Cardiac septum (tissue), 1 donor: ENCODE data around the gene FIS1. TPM values are rescaled to one million over a fixed set of nuclear protein-coding genes. Genes with fewer than 3 reads are reported as not detected.
"Not testable (repeated sequence)": the region's sequence is repeated elsewhere in the genome, so short reads cannot be mapped to it uniquely, and the experiment has no call there.

Experiments
- DNase-seq: peaks from one replicate; pipeline ENCODE4 v3.0.0-alpha.2; 2020; ENCODE audit warnings: low spot score
- intact Hi-C: fragments of 100-400 bp; cut with DNase I; formaldehyde crosslinking; loops from one replicate; pipeline ENCODE4 v1.14.0; 2022
- total RNA-seq: library from RNA; stranded (reverse); fragmentation: NEBNext Ultra II Directional; extraction: Animal tissue kit (Norgen Biotek cat#: 25700); gene quantifications from one replicate; pipeline ENCODE4 v1.2.1, GENCODE V29; 2021
- donor health status: DM: no; HTN: no; CAD: no.

Gene FIS1
- total RNA-seq, 1 donor from 2014 or later, result 284 TPM

- no peak for DNase-seq
- intact Hi-C loops, result loop anchor here (5.0 kb wide), 1 partner anchor 35 kb away; no protein-coding TSS in a partner anchor
Observed at GRCh38 chr7:101216860-101217387, 28.0 kb downstream of the FIS1 start.

GRCh38 chr7:101216001-101216859 is 28.7 kb downstream of the FIS1 start:
- intact Hi-C loops, result loop anchor here (5.0 kb wide), 1 partner anchor 36 kb away; no protein-coding TSS in a partner anchor
- no peak for DNase-seq

GRCh38 chr7:101212014-101212413 is 32.9 kb downstream of the FIS1 start:
- DNase-seq, result no peak
- intact Hi-C loops, result no loop called here

- intact Hi-C loops, result no loop called here
- no peak for DNase-seq
Observed at GRCh38 chr7:101211501-101211900, 33.4 kb downstream of the FIS1 start.

- intact Hi-C loops, result no loop called here
- no peak for DNase-seq
Observed at GRCh38 chr7:101210143-101210542, 34.7 kb downstream of the FIS1 start.

GRCh38 chr7:101208794-101209193 is 36.1 kb downstream of the FIS1 start:
- no peak for DNase-seq
- intact Hi-C loops, result no loop called here

- no peak for DNase-seq
- intact Hi-C loops, result no loop called here
Observed at GRCh38 chr7:101207459-101207858, 37.4 kb downstream of the FIS1 start.

- DNase-seq, result no peak
Observed at GRCh38 chr7:101206665-101207042, 38.2 kb downstream of the FIS1 start.

GRCh38 chr7:101205901-101206664 is 38.8 kb downstream of the FIS1 start:
- DNase-seq, result no peak
- intact Hi-C loops, result no loop called here

More at GRCh38 chr7:101206665-101207042, 38.2 kb downstream of the FIS1 start:
- intact Hi-C loops, result no loop called here

GRCh38 chr7:101203740-101204738 is 40.8 kb downstream of the FIS1 start:
- intact Hi-C loops, DNase-seq: not testable (repeated sequence)

- intact Hi-C loops, result no loop called here
- DNase-seq, result no peak
Observed at GRCh38 chr7:101202603-101202918, 42.3 kb downstream of the FIS1 start.

GRCh38 chr7:101201695-101202602 is 42.9 kb downstream of the FIS1 start:
- no peak for DNase-seq
- intact Hi-C loops, result no loop called here

- intact Hi-C loops, result no loop called here
- DNase-seq, result no peak
Observed at GRCh38 chr7:101200862-101201599, 43.9 kb downstream of the FIS1 start, which contains the start of gene MOGAT3. Gene MOGAT3, minus strand, starts transcription at chr7:101201036. Its CDS starts 182 bp downstream, at chr7:101200854.

GRCh38 chr7:101200504-101200861 is 44.4 kb downstream of the FIS1 start:
- no peak for DNase-seq
- intact Hi-C loops, result no loop called here

- DNase-seq, intact Hi-C loops: not testable (repeated sequence)
Observed at GRCh38 chr7:101199522-101199921, 45.4 kb downstream of the FIS1 start.

GRCh38 chr7:101198476-101198875 is 46.4 kb downstream of the FIS1 start:
- intact Hi-C loops, result no loop called here
- no peak for DNase-seq

- intact Hi-C loops, result no loop called here
Observed at GRCh38 chr7:101197991-101198390, 46.9 kb downstream of the FIS1 start.

GRCh38 chr7:101195884-101196283 is 49.0 kb downstream of the FIS1 start:
- intact Hi-C loops, result no loop called here
- no peak for DNase-seq

More at GRCh38 chr7:101197991-101198390, 46.9 kb downstream of the FIS1 start:
- DNase-seq, result no peak
